SK-N-MC (cell line): ENCODE results near the gene ANAPC2.
A peak's percentile ranks its signal among the peaks of the same experiment; 100 is the strongest.

ENCODE experiments used
- DNase-seq: peaks from one replicate; pipeline ENCODE4 v3.0.0-alpha.2; 2011; ENCODE audit warnings: low read depth, low spot score
- H3K27ac ChIP-seq: fragments of 200-600 bp; sonication (generic); 2 replicates; pipeline ENCODE4 v1.5.1; 2016; ENCODE audit warnings: mixed run types
- H3K36me3 ChIP-seq: fragments of 200-600 bp; sonication (generic); 2 replicates; pipeline ENCODE4 v1.6.1; 2017; ENCODE audit warnings: antibody characterized with exemption, low read length, mixed read lengths; ENCODE audit not compliant: insufficient read depth
- H3K4me3 ChIP-seq: fragments of 200-600 bp; sonication (generic); 2 replicates; pipeline ENCODE4 v1.5.1; 2016
- H3K9ac ChIP-seq: fragments of 200-600 bp; sonication (generic); 2 replicates; pipeline ENCODE4 v1.8.0; 2017; ENCODE audit warnings: mixed run types, mixed read lengths; ENCODE audit not compliant: insufficient read length
- H3K9me3 ChIP-seq: fragments of 200-600 bp; sonication (generic); 2 replicates; pipeline ENCODE4 v1.6.1; 2017; ENCODE audit warnings: low read depth, mild to moderate bottlenecking, antibody characterized with exemption, low read length, moderate library complexity, mixed read lengths
- EZH2 ChIP-seq: fragments of 200-600 bp; sonication (generic); IDR thresholded peaks from one replicate; pipeline ENCODE4 v1.6.1; 2017; ENCODE audit warnings: antibody characterized with exemption
- FOXP2 ChIP-seq: optimal IDR thresholded peaks from 2 replicates; pipeline ENCODE3; 2011; ENCODE audit warnings: mild to moderate bottlenecking, moderate library complexity; ENCODE audit not compliant: insufficient read depth; ENCODE audit errors: extremely low read length, control extremely low read depth
- POLR2AphosphoS5 ChIP-seq: IDR thresholded peaks from 2 replicates; pipeline ENCODE4 v1.6.1; 2012; ENCODE audit warnings: mild to moderate bottlenecking, low read depth, low read length, borderline replicate concordance

The ANAPC2 gene, protein sequence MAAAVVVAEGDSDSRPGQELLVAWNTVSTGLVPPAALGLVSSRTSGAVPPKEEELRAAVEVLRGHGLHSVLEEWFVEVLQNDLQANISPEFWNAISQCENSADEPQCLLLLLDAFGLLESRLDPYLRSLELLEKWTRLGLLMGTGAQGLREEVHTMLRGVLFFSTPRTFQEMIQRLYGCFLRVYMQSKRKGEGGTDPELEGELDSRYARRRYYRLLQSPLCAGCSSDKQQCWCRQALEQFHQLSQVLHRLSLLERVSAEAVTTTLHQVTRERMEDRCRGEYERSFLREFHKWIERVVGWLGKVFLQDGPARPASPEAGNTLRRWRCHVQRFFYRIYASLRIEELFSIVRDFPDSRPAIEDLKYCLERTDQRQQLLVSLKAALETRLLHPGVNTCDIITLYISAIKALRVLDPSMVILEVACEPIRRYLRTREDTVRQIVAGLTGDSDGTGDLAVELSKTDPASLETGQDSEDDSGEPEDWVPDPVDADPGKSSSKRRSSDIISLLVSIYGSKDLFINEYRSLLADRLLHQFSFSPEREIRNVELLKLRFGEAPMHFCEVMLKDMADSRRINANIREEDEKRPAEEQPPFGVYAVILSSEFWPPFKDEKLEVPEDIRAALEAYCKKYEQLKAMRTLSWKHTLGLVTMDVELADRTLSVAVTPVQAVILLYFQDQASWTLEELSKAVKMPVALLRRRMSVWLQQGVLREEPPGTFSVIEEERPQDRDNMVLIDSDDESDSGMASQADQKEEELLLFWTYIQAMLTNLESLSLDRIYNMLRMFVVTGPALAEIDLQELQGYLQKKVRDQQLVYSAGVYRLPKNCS

DNA sequence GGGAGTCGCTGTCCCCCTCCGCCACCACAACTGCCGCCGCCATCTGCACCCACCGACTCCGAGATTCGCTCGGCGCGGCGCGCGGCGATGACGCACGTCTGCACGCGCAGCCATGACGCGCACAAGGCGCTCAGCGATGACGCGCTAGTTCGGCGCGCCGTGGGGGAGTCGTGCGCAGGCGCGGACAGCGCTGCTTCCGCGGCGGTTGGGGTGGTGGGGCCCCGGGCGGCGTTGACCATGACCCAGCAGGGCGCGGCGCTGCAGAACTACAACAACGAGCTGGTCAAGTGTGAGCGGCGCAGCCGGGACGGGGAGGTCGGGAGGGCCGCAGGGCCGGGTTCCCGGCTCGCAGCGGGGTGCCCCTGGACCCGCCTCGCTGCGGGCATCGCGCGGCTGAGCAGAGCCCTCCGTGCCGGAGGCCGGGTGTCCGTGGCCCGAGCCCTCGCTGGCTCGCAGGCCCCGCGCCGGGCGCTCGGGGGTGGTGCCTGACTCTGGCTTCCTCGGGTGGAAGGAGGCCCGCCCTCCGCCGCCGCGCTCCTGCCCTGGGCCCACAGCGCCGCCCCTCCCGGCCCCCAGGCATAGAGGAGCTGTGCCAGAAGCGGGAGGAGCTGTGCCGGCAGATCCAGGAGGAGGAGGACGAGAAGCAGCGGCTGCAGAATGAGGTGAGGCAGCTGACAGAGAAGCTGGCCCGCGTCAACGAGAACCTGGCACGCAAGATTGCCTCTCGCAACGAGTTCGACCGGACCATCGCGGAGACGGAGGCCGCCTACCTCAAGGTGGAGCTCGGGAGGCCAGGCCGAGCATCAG is at the start of gene ANAPC2, which contains the start of gene SSNA1:
ANAPC2 (minus strand) TSS at position 71 of the 807 bp plus-strand sequence; CDS start at position 43, 28 bp downstream.
SSNA1 (plus strand) TSS at position 187 of the 807 bp plus-strand sequence; CDS start at position 238, 51 bp downstream.
- H3K36me3 ChIP-seq = peaks cover 6% of the 10 kb centered on the region; the same call in 1 of the 2 replicates
- H3K27ac ChIP-seq = peak within 1 kb of the TSS; percentile 89
- TF ChIP-seq EZH2 (no peak), POLR2AphosphoS5 (peak; percentile 94), FOXP2 (peak; percentile 85)
- peak within 1 kb of the TSS; percentile 96 for H3K9ac ChIP-seq
- H3K9me3 ChIP-seq = no peaks in the 10 kb centered on the region
- H3K4me3 ChIP-seq = peak within 1 kb of the TSS; percentile 97
- DNase-seq = peak; percentile 16

DNA sequence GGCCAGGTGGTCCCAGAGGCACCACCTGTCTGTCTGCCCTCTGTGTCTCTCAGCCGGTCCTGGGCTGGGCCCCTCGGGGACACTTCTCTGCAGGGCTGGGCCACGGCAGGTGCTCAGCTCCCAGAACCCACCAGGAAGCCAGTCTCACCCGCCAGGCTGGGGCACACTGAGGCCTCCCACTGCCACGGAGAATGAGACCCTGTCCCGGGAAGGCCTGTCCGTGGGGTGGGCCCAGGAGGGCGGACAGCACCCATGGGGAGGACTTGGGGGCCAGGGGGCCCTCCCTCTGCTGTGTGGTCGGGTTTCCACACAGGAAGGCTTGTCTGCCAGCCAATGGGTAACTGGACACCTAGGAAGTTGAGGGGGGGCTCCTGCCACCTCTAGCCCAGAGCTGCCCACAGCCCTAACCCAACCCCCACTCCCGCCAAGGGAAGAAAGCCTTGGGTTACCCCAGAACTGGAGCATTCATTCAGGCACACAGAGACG is 48.6 kb upstream of the ANAPC2 start:
- DNase-seq = no peak
- peak overlapping the region; percentile 31 for H3K4me3 ChIP-seq
- H3K36me3 ChIP-seq = peaks cover 3% of the 10 kb centered on the region
- no peak overlapping the region for H3K9ac ChIP-seq
- no peak overlapping the region for H3K27ac ChIP-seq
- no peak for TF ChIP-seq POLR2AphosphoS5
- no peak for TF ChIP-seq FOXP2
- no peak for TF ChIP-seq EZH2
- no peaks in the 10 kb centered on the region for H3K9me3 ChIP-seq

DNA sequence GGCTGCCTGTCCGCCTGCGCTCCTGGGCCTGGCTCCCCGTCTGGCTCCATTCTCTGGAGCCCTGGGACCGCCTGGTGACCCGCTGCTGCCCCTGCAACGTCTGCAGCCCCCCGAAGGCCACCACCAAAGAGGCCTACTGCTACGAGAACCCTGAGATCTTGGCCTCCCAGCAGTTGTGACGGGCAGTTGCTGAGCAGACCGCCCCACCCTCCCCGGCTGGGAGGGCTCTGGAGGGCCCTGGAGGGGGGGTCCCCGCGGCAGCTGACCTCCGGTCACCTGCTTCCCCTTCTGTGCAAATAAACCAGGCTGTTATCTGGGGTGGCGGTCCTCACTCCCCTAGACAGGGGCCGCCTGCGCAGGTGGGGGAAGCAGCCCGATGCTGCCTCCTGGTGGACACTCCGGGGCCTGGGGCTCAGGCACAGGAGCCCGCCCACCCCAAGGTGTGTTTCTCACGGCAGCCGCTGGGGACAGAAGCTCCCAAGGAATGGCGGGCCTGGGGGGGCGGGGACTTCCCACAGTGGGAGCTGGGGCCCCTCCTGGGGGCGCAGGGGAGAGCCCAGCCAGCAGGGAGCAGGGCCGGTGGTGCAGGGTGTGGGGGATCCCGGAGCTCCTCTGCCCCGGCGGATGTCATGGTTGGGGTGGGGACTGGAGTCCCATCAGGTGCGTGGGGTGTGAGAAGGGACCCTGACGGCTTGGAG is 48.0 kb upstream of the ANAPC2 start:
- H3K4me3 ChIP-seq = peak overlapping the region; percentile 49
- TF ChIP-seq FOXP2 = no peak
- no peak for TF ChIP-seq POLR2AphosphoS5
- no peak for TF ChIP-seq EZH2
- H3K9ac ChIP-seq = no peak overlapping the region

DNA sequence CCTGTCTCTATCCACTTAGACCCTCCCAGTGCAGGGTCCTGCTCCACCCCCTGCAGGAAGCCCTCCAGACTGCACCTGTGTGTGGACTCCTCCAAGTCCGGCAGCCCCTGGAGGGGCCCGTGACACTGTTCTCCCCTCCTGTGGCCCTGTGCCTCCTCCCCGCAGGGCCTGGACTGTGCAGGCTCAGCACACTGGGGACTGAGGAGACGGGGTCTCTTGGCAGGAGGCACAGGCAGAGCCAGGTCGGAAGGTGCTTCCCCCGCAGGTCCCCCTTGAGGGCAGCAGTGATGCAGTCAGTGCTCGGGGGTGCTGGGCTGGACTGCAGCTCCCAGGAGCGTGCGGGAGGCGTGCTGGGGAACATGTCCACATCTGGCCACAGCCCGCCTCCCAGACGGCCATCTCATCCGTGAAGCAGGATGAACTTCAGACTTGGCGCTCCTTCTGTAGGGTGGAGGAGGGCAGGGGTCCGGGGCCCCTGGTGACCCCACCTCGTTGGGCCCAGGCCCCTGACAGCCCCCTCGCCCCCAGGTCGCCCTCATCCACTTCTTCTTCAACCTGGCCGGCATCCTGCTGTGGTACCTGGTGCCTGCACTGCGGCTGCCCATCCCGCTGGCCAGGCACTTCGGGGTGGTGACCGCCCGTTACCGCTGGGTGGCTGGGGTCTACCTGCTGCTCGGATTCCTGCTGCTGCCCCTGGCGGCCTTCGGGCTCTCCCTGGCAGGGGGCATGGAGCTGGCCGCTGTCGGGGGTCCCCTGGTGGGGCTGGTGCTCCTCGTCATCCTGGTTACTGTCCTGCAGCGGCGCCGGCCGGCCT is 47.3 kb upstream of the ANAPC2 start:
- TF ChIP-seq FOXP2 (no peak), EZH2 (no peak), POLR2AphosphoS5 (no peak)
- Histone ChIP-seq H3K9me3 (no peaks in the 10 kb centered on the region), H3K27ac (no peak overlapping the region), H3K9ac (no peak overlapping the region), H3K4me3 (peak overlapping the region; percentile 49; the same call in 1 of the 2 replicates), H3K36me3 (no peaks in the 10 kb centered on the region)
- DNase-seq = no peak

More for the DNA sequence above, 48.0 kb upstream of the ANAPC2 start:
- no peak for DNase-seq
- Histone ChIP-seq H3K27ac (no peak overlapping the region), H3K9me3 (no peaks in the 10 kb centered on the region), H3K36me3 (no peaks in the 10 kb centered on the region)

DNA sequence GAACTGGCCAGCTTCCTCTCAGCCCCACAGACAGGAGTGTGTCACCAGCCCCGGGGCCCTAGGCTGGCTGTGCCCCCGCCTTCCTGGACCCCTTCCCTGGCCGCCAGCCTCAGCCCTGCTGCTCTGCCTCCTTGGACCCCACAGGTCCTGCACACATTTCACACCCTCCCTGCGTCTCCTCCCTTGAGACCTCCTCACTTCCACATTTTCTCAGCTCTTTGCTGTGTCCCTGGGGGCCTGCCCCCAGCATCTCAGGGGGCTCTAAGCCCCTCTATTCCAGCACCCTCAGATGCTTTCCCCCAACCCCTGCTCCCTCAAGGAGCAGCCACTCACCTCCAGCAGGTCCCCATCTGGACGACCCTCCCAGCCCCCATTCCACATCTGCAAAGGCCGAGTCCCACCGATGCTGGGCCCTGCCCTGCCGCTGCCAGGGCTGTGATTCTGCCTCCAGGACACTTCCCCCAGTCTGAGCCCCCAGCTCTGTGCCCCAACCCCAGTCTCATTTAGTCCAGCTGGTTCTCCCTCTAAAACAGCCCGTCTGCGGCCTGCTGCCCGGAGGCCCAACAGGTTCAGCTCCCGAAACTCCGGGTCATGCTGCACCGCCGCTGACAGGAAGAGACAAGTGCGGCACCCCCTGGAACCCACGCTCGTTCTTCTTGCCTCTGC is 46.5 kb upstream of the ANAPC2 start:
- Histone ChIP-seq H3K27ac (no peak overlapping the region), H3K36me3 (no peaks in the 10 kb centered on the region), H3K9me3 (no peaks in the 10 kb centered on the region), H3K4me3 (no peak overlapping the region), H3K9ac (no peak overlapping the region)
- no peak for DNase-seq
- TF ChIP-seq POLR2AphosphoS5 = no peak
- no peak for TF ChIP-seq FOXP2
- no peak for TF ChIP-seq EZH2

DNA sequence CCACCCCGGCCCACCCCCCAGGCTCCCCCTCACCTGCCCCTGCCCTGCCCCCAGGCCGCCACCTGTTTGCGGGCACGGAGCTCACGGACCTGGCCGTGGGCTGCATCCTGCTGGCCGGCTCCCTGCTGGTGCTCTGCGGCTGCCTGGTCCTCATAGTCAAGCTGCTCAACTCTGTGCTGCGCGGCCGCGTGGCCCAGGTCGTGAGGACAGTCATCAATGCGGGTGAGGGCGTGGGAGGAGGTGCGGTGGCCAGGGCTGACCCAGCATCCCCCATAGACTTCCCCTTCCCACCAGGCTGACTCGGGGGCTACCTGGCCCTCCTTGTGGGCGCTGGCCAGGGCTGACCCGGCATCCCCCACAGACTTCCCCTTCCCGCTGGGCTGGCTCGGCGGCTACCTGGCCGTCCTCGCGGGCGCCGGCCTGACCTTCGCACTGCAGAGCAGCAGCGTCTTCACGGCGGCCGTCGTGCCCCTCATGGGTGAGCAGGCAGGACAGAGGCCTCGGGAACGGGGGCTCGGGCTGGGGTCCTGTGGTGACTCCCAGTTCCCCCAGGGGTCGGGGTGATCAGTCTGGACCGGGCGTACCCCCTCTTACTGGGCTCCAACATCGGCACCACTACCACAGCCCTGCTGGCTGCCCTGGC is 45.8 kb upstream of the ANAPC2 start:
- Histone ChIP-seq H3K9ac (no peak overlapping the region), H3K9me3 (no peaks in the 10 kb centered on the region), H3K27ac (no peak overlapping the region), H3K4me3 (no peak overlapping the region), H3K36me3 (no peaks in the 10 kb centered on the region)
- TF ChIP-seq POLR2AphosphoS5 = no peak
- no peak for TF ChIP-seq FOXP2
- no peak for TF ChIP-seq EZH2
- no peak for DNase-seq
